Stomach (tissue), 4 donors: ENCODE results near the gene LMOD3.

Source experiments
- CTCF ChIP-seq, 7 experiments: fragments of 450-650 bp in 4 of 7; fragments of 200-600 bp in 3 of 7; sonication (generic) in 3 of 7; IDR thresholded peaks; one replicate each; pipeline ENCODE4 v1.5.1; 2016 to 2019; ENCODE audit warnings: antibody characterized with exemption in 7 of 7, control low read depth in 2 of 7, mild to moderate bottlenecking in 1 of 7
- EP300 ChIP-seq: sonication (generic); formaldehyde crosslinking; IDR thresholded peaks from one replicate; pipeline ENCODE4 v1.6.1; 2017; ENCODE audit warnings: antibody characterized with exemption
- POLR2A ChIP-seq, 4 donors: fragments of 450-650 bp; IDR thresholded peaks; one replicate each; pipeline ENCODE4 v1.6.1; 2016; ENCODE audit warnings: antibody characterized with exemption in 4 of 4, control low read depth in 2 of 4, mild to moderate bottlenecking in 1 of 4, moderate library complexity in 1 of 4
- POLR2AphosphoS5 ChIP-seq, 3 donors: sonication (generic); formaldehyde crosslinking; IDR thresholded peaks; one replicate each; pipeline ENCODE4 v1.6.1; 2016; ENCODE audit warnings: antibody characterized with exemption in 3 of 3

GRCh38 chr3:69058180-69058946 lies 64.0 kb downstream of the LMOD3 start:
- no peak for TF ChIP-seq CTCF (IDR thresholded peaks at IDR 0.05)
- no peak for TF ChIP-seq POLR2A (IDR thresholded peaks at IDR 0.05)
- TF ChIP-seq POLR2AphosphoS5 (IDR thresholded peaks at IDR 0.05), result no peak
- TF ChIP-seq EP300, result no peak
